GM21723 (cell line): ENCODE data around the gene KLHL36.

Source experiments
- ATAC-seq: cut with Tn5 transposase; IDR thresholded peaks from one replicate; pipeline ENCODE4 v1.9.1; 2021; ENCODE audit warnings: mild to moderate bottlenecking, moderate library complexity; ENCODE audit not compliant: unreplicated experiment

KLHL36 gene

GRCh38 chr16:84641643-84642358, 6.5 kb upstream of the KLHL36 start:
- ATAC-seq, result no peak

- ATAC-seq, result no peak
Measured at GRCh38 chr16:84643180-84643583, 5.1 kb upstream of the KLHL36 start.

GRCh38 chr16:84643674-84644073, 4.6 kb upstream of the KLHL36 start:
- no peak for ATAC-seq

- peak; percentile 73 for ATAC-seq
Measured at GRCh38 chr16:84648595-84649510, 542 bp downstream of the KLHL36 start.

GRCh38 chr16:84649511-84649861, 1.2 kb downstream of the KLHL36 start:
- ATAC-seq, result no peak

GRCh38 chr16:84650062-84650991, 2.0 kb downstream of the KLHL36 start:
- no peak for ATAC-seq

GRCh38 chr16:84652566-84652965, 4.3 kb downstream of the KLHL36 start:
- no peak for ATAC-seq

GRCh38 chr16:84654238-84654637, 5.9 kb downstream of the KLHL36 start:
- no peak for ATAC-seq

- no peak for ATAC-seq
Measured at GRCh38 chr16:84654998-84655397, 6.7 kb downstream of the KLHL36 start.

- no peak for ATAC-seq
Measured at GRCh38 chr16:84656649-84657048, 8.3 kb downstream of the KLHL36 start.

- ATAC-seq, result no peak
Measured at GRCh38 chr16:84657229-84657837, 9.0 kb downstream of the KLHL36 start.

- ATAC-seq, result no peak
Measured at GRCh38 chr16:84658690-84659089, 10.4 kb downstream of the KLHL36 start.

GRCh38 chr16:84659656-84660300, 11.5 kb downstream of the KLHL36 start:
- ATAC-seq, result no peak

GRCh38 chr16:84660973-84661372, 12.7 kb downstream of the KLHL36 start:
- ATAC-seq, result no peak

- ATAC-seq, result no peak
Measured at GRCh38 chr16:84661418-84662060, 13.2 kb downstream of the KLHL36 start.

GRCh38 chr16:84662471-84662870, 14.2 kb downstream of the KLHL36 start:
- ATAC-seq, result no peak

GRCh38 chr16:84663433-84664101, 15.3 kb downstream of the KLHL36 start:
- peak; percentile 84 for ATAC-seq

GRCh38 chr16:84665359-84665758, 17.0 kb downstream of the KLHL36 start:
- no peak for ATAC-seq

- no peak for ATAC-seq
Measured at GRCh38 chr16:84665843-84666242, 17.5 kb downstream of the KLHL36 start.
